PC-3 (cell line): Measurements from ENCODE around the gene TCF19. TPM values are rescaled to one million over a fixed set of nuclear protein-coding genes. Genes with fewer than 3 reads are reported as not detected.
"Not testable (repeated sequence)": the region's sequence is repeated elsewhere in the genome, so short reads cannot be mapped to it uniquely, and the experiment has no call there.

ENCODE experiments used
- ATAC-seq: fragments of 200-7000 bp; cut with Tn5 transposase; 2 replicates; pipeline ENCODE4 v1.9.1; 2020; ENCODE audit warnings: mild to moderate bottlenecking, moderate library complexity
- BruUV-seq: library from RNA; stranded (reverse); fragments of 400-500 nt; replicated peaks from 2 replicates; lab custom pipeline; 2021; lab: Mats Ljungman, UMichigan
- CTCF ChIA-PET: fragments of 300-600 bp; sonication (Branson Sonifier 250); formaldehyde crosslinking; loops from one replicate; lab custom pipeline; 2022; ENCODE audit warnings: antibody characterized with exemption; lab: Charles Lee
- POLR2A ChIA-PET: fragments of 300-600 bp; sonication (Branson Sonifier 250); formaldehyde crosslinking; loops from one replicate; lab custom pipeline; 2022; ENCODE audit warnings: antibody characterized with exemption; ENCODE audit not compliant: unreplicated experiment; lab: Charles Lee
- DNase-seq: peaks from one replicate; pipeline ENCODE4 v3.0.0-alpha.2; 2015
- H2AFZ ChIP-seq: fragments of 300-600 bp; sonication (generic); 2 replicates; pipeline ENCODE4 v1.6.0; 2016; ENCODE audit warnings: antibody characterized with exemption, low read length
- H3F3A ChIP-seq: fragments of 300-600 bp; sonication (generic); one replicate; pipeline ENCODE4 v1.6.0; 2017; ENCODE audit warnings: antibody characterized with exemption, low read length, control low read depth, mild to moderate bottlenecking; ENCODE audit not compliant: unreplicated experiment
- H3K27ac ChIP-seq: fragments of 300-600 bp; sonication (generic); 2 replicates; pipeline ENCODE4 v1.5.1; 2016; ENCODE audit warnings: mild to moderate bottlenecking, low read length
- H3K27me3 ChIP-seq: fragments of 300-600 bp; sonication (generic); 2 replicates; pipeline ENCODE4 v1.6.1; 2016; ENCODE audit warnings: low read length, mixed read lengths
- H3K36me3 ChIP-seq: fragments of 300-600 bp; sonication (generic); 2 replicates; pipeline ENCODE4 v1.6.1; 2016; ENCODE audit warnings: low read depth, mixed run types, low read length, mixed read lengths
- H3K4me1 ChIP-seq: fragments of 300-600 bp; sonication (generic); 2 replicates; pipeline ENCODE4 v1.5.1; 2016; ENCODE audit warnings: low read length; ENCODE audit not compliant: insufficient read depth
- H3K4me2 ChIP-seq: fragments of 300-600 bp; sonication (generic); 2 replicates; pipeline ENCODE4 v1.6.0; 2016; ENCODE audit warnings: low read length
- H3K4me3 ChIP-seq: fragments of 300-600 bp; sonication (generic); 2 replicates; pipeline ENCODE4 v1.5.1; 2016; ENCODE audit warnings: mild to moderate bottlenecking, low read length, mixed read lengths
- H3K79me2 ChIP-seq: fragments of 300-600 bp; sonication (generic); 2 replicates; pipeline ENCODE4 v1.6.1; 2017; ENCODE audit warnings: low read length, mixed read lengths
- H3K9ac ChIP-seq: fragments of 300-600 bp; sonication (generic); 2 replicates; pipeline ENCODE4 v1.6.0; 2016; ENCODE audit warnings: mild to moderate bottlenecking, low read length
- H3K9me2 ChIP-seq: fragments of 300-600 bp; sonication (generic); replicated peaks from 2 replicates; pipeline ENCODE4 v1.6.1; 2016; ENCODE audit warnings: mixed run types, low read length, mixed read lengths
- H3K9me3 ChIP-seq: fragments of 300-600 bp; sonication (generic); 2 replicates; pipeline ENCODE4 v1.6.1; 2016; ENCODE audit warnings: low read length, mixed read lengths
- H4K20me1 ChIP-seq: fragments of 300-600 bp; sonication (generic); 2 replicates; pipeline ENCODE4 v1.6.1; 2016; ENCODE audit warnings: low read length, mixed read lengths
- EZH2 ChIP-seq: fragments of 300-600 bp; sonication (generic); IDR thresholded peaks from one replicate; pipeline ENCODE4 v1.6.1; 2017; ENCODE audit warnings: antibody characterized with exemption, mild to moderate bottlenecking, low read length; ENCODE audit not compliant: unreplicated experiment
- EZH2phosphoT487 ChIP-seq: fragments of 300-600 bp; sonication (generic); IDR thresholded peaks from 2 replicates; pipeline ENCODE4 v1.6.1; 2018; ENCODE audit warnings: mild to moderate bottlenecking, antibody characterized with exemption, low read length, borderline replicate concordance
- intact Hi-C: fragments of 100-400 bp; cut with micrococcal nuclease; formaldehyde crosslinking; loops from 2 replicates; pipeline ENCODE4 v1.9.0; 2023
- total RNA-seq: library from RNA; depleted of rRNA; stranded (reverse); fragments of >200 nt; gene quantifications from 2 replicates; pipeline ENCODE4 v1.2.3, GENCODE V29; 2014
- TF ChIP-seq, protein P1 (sequence below): fragments of 300-600 bp; sonication (generic); conservative IDR thresholded peaks from 2 replicates; pipeline ENCODE4 v1.5.1; 2017; ENCODE audit warnings: antibody characterized with exemption, low read depth, mild to moderate bottlenecking, low read length

The TCF19 gene
- total RNA-seq, 1 experiment from 2014 or later: 88.6 TPM

DNA sequence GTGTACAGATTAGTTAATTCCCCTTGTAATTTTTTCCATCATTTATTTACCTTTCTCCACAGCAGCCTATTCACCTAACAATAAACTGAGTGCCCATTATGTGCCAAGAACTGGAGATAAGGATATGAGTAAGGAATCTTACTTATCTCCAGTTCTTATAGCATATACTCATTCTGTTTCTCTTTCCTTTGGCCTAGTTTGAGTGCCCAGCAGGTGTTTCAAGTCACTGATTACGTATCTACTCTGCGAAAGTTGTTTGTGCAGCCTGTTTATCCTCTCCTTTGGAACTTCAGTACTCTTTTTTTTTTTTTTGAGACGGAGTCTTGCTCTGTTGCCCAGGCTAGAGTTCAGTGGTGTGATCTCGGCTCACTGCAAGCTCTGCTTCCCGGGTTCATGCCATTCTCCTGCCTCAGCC is 29.4 kb downstream of the TCF19 start:
- Histone ChIP-seq H4K20me1 (no peaks in the 10 kb centered on the region), H3K4me3 (no peak overlapping the region), H3K27ac (no peak overlapping the region), H3K4me1 (no peaks in the 10 kb centered on the region), H3K27me3 (no peaks in the 10 kb centered on the region), H3K36me3 (no peaks in the 10 kb centered on the region), H3K4me2 (no peak overlapping the region), H3K9ac (no peak overlapping the region), H2AFZ (no peak overlapping the region), H3F3A (no peaks in the 10 kb centered on the region), H3K9me2 (no peaks in the 10 kb centered on the region), H3K9me3 (no peaks in the 10 kb centered on the region), H3K79me2 (no peaks in the 10 kb centered on the region)
- POLR2A ChIA-PET: interaction anchor here (0.6 kb wide), 1 partner anchor 211 kb away, joined by 3 read pairs; no protein-coding TSS in a partner anchor
- BruUV-seq: no TSS peak
- TF ChIP-seq, protein P1, sequence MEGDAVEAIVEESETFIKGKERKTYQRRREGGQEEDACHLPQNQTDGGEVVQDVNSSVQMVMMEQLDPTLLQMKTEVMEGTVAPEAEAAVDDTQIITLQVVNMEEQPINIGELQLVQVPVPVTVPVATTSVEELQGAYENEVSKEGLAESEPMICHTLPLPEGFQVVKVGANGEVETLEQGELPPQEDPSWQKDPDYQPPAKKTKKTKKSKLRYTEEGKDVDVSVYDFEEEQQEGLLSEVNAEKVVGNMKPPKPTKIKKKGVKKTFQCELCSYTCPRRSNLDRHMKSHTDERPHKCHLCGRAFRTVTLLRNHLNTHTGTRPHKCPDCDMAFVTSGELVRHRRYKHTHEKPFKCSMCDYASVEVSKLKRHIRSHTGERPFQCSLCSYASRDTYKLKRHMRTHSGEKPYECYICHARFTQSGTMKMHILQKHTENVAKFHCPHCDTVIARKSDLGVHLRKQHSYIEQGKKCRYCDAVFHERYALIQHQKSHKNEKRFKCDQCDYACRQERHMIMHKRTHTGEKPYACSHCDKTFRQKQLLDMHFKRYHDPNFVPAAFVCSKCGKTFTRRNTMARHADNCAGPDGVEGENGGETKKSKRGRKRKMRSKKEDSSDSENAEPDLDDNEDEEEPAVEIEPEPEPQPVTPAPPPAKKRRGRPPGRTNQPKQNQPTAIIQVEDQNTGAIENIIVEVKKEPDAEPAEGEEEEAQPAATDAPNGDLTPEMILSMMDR: no peak
- no peak for TF ChIP-seq EZH2phosphoT487
- TF ChIP-seq EZH2: no peak
- intact Hi-C loops: no loop called here
- peak; percentile 33 for DNase-seq
- CTCF ChIA-PET: no interaction called here
- peak; percentile 59 for ATAC-seq

DNA sequence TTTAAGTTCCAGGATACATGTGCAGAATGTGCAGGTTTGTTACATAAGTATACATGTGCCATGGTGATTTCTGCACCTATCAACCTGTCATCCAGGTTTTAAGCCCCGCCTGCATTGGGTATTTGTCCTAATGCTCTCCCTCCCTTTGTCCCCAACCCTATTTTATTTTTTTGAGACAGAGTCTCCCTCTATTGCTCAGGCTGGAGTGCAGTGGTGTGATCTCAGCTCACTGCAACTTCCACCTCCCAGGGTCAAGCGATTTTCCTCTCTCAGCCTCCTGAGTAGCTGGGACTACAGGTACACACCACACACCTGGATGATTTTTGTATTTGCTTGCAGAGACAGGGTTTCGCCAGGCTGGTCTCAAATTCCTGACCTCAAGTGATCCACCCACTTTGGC is 30.8 kb downstream of the TCF19 start:
- H3F3A ChIP-seq, H3K9me3 ChIP-seq, intact Hi-C loops, H3K27ac ChIP-seq, H3K4me1 ChIP-seq, CTCF ChIA-PET, BruUV-seq, ATAC-seq, H3K27me3 ChIP-seq, H3K4me2 ChIP-seq, H3K4me3 ChIP-seq, H3K79me2 ChIP-seq, H4K20me1 ChIP-seq, DNase-seq, POLR2A ChIA-PET, H3K9me2 ChIP-seq, H3K36me3 ChIP-seq, H3K9ac ChIP-seq, H2AFZ ChIP-seq: not testable (repeated sequence)

DNA sequence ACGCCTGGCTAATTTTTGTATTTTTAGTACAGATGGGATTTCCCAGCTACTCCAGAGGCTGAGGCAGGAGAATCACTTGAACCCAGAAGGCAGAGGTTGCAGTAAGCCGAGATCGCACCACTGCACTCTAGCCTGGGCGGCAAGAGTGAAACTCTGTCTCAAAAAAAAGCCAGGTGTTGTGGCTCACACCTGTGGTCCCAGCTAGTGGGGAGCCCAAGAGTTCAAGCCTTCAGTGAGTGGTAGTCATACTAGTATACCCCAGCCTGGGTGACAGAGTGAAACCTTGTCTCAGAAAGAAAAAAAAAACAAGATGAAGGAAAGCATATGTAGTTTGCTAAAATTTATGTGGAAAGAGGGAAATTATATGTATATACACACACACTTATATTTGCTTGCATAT is 32.1 kb downstream of the TCF19 start:
- Histone ChIP-seq H3K9ac (no peak overlapping the region), H3K4me2 (no peak overlapping the region), H3K9me2 (no peaks in the 10 kb centered on the region), H3K79me2 (no peaks in the 10 kb centered on the region), H3K9me3 (no peaks in the 10 kb centered on the region), H4K20me1 (no peaks in the 10 kb centered on the region), H2AFZ (no peak overlapping the region), H3K4me3 (no peak overlapping the region), H3K27me3 (no peaks in the 10 kb centered on the region), H3K27ac (no peak overlapping the region), H3K4me1 (no peaks in the 10 kb centered on the region), H3K36me3 (no peaks in the 10 kb centered on the region), H3F3A (no peaks in the 10 kb centered on the region)
- ChIA-PET CTCF (no interaction called here), POLR2A (no interaction called here)
- no TSS peak for BruUV-seq
- DNase-seq (no peak), ATAC-seq (no peak)
- TF ChIP-seq, protein P1: no peak
- TF ChIP-seq EZH2: no peak
- TF ChIP-seq EZH2phosphoT487: no peak
- intact Hi-C loops: no loop called here
